ENCODE data around the gene PSMB10.

Gene PSMB10

DNA sequence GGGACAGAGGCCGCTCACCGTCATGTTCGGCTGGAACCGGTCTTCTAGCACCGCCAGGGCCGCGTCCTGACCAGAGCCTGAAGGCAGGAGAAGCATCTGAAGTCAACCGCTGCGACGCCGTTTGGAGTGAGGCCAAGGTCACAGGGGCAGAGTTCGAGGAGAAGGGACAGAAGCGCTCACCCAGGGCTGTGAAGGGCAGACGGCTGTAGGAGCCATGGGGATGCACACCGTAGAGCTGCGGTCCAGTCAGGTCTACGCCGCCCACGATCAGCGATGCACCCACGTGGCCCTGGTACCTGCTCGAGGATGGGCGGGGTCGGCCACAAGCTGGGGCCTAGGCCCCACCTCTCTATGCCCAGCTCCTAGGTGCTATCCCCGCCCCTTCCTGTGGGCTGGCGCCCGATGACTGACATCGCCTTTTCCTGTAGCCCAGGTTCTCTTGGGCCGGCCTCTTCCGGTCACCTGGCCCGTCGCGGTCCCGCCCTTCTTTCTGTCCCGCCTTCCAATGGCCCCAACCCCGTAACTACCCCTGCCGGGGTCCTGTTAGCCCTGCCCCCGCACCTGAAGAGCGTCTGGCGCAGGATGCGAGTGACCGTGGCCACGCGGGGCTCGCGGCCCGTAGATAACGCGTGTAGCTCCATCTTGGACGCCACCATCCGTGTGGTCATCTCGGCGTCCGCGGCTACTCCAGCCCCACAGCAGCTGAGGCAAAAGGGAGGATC lies 1.1 kb downstream of the PSMB10 start (continued):
- TF ChIP-seq CTCF (tag by site-specific recombination; IDR thresholded peaks at IDR 0.05) (peak; percentile 18; the same call in 1 of the 2 replicates), ZNF423 (tag by site-specific recombination; IDR thresholded peaks at IDR 0.05) (no peak), ZNF266 (tag by site-specific recombination; IDR thresholded peaks at IDR 0.05; ENCODE audit: low read depth) (no peak), ZNF239 (tag by site-specific recombination; IDR thresholded peaks at IDR 0.05) (peak; percentile 61; the same call in 1 of the 2 replicates), ZNF670 (tag by site-specific recombination; IDR thresholded peaks at IDR 0.05; ENCODE audit: low read depth) (no peak), ZNF76 (tag by site-specific recombination; IDR thresholded peaks at IDR 0.05; ENCODE audit: borderline replicate concordance, low read depth) (peak; percentile 23; the same call in 1 of the 2 replicates), SP3 (tag by site-specific recombination; IDR thresholded peaks at IDR 0.05) (peak; percentile 95), ZNF654 (tag by site-specific recombination; IDR thresholded peaks at IDR 0.05; ENCODE audit: low read depth) (no peak), ZBTB49 (tag by site-specific recombination; IDR thresholded peaks at IDR 0.05; ENCODE audit: low read depth) (no peak), BCL11B (tag by site-specific recombination; IDR thresholded peaks at IDR 0.05; ENCODE audit: low read depth) (peak; percentile 91), GLIS1 (tag by site-specific recombination; IDR thresholded peaks at IDR 0.05) (peak; percentile 17; the same call in 1 of the 2 replicates), ZNF335 (tag by site-specific recombination; conservative IDR thresholded peaks at IDR 0.05) (peak; percentile 95), ZNF394 (tag by site-specific recombination; IDR thresholded peaks at IDR 0.05; ENCODE audit: borderline replicate concordance) (peak; percentile 73; the same call in 1 of the 2 replicates), ZFP37 (tag by site-specific recombination; IDR thresholded peaks at IDR 0.05) (peak; percentile 54; the same call in 1 of the 2 replicates), SP2 (tag by site-specific recombination; IDR thresholded peaks at IDR 0.05) (peak; percentile 97), ZNF792 (tag by site-specific recombination; IDR thresholded peaks at IDR 0.05) (peak; percentile 47; the same call in 1 of the 2 replicates), ZNF140 (tag by site-specific recombination; IDR thresholded peaks at IDR 0.05) (no peak), ZFHX2 (tag by site-specific recombination; conservative IDR thresholded peaks at IDR 0.05) (peak; percentile 82), ZNF2 (tag by site-specific recombination; IDR thresholded peaks at IDR 0.05) (0 out of 2 replicates have a peak, but pooled peaks have one; percentile 48), ZNF777 (tag by site-specific recombination; IDR thresholded peaks at IDR 0.05; ENCODE audit: borderline replicate concordance) (0 out of 2 replicates have a peak, but pooled peaks have one; percentile 16), WT1 (tag by site-specific recombination; IDR thresholded peaks at IDR 0.05) (peak; percentile 61; the same call in 1 of the 2 replicates)
- TF ChIP-seq, protein P1, sequence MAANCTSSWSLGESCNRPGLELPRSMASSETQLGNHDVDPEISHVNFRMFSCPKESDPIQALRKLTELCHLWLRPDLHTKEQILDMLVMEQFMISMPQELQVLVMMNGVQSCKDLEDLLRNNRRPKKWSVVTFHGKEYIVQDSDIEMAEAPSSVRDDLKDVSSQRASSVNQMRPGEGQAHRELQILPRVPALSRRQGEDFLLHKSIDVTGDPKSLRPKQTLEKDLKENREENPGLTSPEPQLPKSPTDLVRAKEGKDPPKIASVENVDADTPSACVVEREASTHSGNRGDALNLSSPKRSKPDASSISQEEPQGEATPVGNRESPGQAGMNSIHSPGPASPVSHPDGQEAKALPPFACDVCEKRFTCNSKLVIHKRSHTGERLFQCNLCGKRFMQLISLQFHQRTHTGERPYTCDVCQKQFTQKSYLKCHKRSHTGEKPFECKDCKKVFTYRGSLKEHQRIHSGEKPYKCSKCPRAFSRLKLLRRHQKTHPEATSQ (tag by site-specific recombination; IDR thresholded peaks at IDR 0.05) = peak; percentile 68; the same call in 1 of the 2 replicates
- TF ChIP-seq, protein P2, sequence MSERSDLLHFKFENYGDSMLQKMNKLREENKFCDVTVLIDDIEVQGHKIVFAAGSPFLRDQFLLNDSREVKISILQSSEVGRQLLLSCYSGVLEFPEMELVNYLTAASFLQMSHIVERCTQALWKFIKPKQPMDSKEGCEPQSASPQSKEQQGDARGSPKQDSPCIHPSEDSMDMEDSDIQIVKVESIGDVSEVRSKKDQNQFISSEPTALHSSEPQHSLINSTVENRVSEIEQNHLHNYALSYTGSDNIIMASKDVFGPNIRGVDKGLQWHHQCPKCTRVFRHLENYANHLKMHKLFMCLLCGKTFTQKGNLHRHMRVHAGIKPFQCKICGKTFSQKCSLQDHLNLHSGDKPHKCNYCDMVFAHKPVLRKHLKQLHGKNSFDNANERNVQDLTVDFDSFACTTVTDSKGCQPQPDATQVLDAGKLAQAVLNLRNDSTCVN (tag by site-specific recombination; optimal IDR thresholded peaks at IDR 0.05) = peak; percentile 74
- TF ChIP-seq, protein P3, sequence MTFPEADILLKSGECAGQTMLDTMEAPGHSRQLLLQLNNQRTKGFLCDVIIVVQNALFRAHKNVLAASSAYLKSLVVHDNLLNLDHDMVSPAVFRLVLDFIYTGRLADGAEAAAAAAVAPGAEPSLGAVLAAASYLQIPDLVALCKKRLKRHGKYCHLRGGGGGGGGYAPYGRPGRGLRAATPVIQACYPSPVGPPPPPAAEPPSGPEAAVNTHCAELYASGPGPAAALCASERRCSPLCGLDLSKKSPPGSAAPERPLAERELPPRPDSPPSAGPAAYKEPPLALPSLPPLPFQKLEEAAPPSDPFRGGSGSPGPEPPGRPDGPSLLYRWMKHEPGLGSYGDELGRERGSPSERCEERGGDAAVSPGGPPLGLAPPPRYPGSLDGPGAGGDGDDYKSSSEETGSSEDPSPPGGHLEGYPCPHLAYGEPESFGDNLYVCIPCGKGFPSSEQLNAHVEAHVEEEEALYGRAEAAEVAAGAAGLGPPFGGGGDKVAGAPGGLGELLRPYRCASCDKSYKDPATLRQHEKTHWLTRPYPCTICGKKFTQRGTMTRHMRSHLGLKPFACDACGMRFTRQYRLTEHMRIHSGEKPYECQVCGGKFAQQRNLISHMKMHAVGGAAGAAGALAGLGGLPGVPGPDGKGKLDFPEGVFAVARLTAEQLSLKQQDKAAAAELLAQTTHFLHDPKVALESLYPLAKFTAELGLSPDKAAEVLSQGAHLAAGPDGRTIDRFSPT (tag by site-specific recombination; IDR thresholded peaks at IDR 0.05) = peak; percentile 88
- TF ChIP-seq, protein P4, sequence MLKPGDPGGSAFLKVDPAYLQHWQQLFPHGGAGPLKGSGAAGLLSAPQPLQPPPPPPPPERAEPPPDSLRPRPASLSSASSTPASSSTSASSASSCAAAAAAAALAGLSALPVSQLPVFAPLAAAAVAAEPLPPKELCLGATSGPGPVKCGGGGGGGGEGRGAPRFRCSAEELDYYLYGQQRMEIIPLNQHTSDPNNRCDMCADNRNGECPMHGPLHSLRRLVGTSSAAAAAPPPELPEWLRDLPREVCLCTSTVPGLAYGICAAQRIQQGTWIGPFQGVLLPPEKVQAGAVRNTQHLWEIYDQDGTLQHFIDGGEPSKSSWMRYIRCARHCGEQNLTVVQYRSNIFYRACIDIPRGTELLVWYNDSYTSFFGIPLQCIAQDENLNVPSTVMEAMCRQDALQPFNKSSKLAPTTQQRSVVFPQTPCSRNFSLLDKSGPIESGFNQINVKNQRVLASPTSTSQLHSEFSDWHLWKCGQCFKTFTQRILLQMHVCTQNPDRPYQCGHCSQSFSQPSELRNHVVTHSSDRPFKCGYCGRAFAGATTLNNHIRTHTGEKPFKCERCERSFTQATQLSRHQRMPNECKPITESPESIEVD (tag by site-specific recombination; IDR thresholded peaks at IDR 0.05) = no peak
